ENCODE measurements around the gene PRR5.
"Not testable (repeated sequence)": the region's sequence is repeated elsewhere in the genome, so short reads cannot be mapped to it uniquely, and the experiment has no call there.

The PRR5 gene, protein sequence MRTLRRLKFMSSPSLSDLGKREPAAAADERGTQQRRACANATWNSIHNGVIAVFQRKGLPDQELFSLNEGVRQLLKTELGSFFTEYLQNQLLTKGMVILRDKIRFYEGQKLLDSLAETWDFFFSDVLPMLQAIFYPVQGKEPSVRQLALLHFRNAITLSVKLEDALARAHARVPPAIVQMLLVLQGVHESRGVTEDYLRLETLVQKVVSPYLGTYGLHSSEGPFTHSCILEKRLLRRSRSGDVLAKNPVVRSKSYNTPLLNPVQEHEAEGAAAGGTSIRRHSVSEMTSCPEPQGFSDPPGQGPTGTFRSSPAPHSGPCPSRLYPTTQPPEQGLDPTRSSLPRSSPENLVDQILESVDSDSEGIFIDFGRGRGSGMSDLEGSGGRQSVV

DNA sequence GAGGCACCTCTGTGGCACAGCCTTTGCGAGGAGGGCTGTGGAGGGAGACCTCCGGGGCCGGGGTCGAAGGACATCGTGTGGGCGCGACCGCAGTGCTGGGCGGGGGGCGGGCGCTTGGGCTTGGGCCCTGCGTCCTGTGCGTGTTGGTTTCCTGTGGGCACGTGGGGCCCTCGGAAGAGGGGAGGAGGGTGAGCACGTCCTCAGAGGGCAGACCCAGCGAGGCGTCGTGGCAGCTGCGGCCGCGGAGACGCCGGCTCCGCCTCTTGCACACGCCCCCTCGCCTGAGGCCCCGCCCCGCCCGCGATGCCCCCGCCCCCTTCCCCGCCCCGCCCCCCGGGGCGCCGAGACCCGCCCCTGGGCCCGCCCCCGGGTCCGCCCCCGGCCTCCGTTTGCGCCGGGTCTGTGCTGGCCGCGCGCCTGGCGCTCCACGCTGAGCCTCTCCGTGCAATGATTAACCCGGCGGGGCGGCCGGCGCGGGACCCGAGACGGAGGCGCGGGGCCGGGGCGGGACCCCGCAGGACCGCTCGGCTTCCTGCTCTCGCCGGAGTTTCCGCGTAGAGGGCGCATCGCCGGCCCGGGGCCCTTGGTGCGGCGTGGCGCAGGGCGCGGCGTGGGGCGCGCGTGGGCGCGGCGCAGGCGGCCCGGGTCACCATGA is at the start of gene PRR5:
TSS of gene PRR5 (plus strand) at position 381 of the 655 bp plus-strand sequence. CDS start at position 652, 271 bp downstream.
- in situ Hi-C loops (cut with MboI; ENCODE audit: low sequenced_read_pairs), result no loop called here

DNA sequence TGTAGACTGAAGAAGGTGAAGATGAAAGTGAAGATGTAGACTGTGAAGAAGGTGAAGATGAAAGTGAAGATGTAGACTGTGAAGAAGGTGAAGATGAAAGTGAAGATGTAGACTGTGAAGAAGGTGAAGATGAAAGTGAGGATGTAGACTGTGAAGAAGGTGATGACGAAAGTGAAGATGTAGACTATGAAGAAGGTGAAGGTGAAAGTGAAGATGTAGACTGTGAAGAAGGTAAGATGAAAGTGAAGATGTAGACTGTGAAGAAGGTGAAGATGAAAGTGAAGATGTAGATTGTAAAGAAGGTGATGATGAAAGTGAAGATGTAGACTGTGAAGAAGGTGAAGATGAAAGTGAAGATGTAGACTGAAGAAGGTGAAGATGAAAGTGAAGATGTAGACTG is 49.1 kb upstream of the PRR5 start:
- in situ Hi-C loops (cut with MboI; ENCODE audit: low sequenced_read_pairs), result not testable (repeated sequence)

DNA sequence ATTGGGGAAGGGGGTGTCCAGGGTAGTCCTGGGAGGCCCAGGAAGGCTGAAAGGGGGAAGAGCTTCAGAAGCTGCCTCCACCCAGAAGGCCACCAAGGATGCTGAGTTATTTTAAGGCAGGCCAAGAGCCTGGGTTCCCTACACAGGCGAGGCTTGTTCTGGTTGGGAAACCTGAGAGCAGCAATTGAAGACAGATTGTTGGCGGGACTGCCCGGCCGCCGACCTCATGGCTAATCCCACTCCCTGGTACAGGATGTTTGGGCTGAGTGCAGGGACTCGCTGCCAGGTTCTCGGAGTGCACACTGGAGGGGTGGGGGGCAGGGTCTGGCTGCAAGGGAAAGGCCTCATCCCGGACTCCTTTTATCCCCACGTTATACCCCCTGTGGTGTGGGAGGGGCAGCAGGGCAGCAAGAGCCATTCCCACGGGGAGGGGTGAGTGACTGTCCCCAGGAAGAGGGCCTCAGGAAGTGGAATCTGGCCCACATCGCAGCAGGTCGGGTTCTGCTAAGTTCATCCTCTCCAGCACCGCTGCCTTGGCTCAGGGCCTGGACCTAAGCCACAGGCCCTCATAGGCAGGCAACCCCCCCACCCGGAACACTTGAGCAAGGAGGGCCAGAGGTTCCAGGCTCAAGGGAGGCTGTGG is 43.6 kb upstream of the PRR5 start:
- in situ Hi-C loops (cut with MboI; ENCODE audit: low sequenced_read_pairs), result no loop called here

DNA sequence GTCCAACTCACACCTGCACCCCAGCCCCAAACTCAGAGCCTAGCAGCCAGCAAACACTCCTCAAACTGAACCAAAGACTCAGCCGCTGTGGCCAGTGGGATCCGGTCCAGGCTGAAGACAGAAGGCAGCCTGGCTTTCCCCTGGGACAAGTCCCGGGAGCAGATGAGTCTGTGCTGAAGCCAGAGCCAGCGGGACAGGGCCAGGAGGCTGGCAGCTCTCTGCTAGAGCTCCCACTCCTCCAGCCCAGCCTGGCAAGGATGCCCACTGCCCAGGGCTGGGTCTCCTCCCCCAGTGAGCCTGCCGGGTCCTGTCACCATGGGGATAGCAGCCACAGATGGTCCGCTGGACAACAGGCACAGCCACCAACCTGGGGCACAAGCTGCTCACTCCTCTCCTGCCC is 42.9 kb upstream of the PRR5 start:
- in situ Hi-C loops (cut with MboI; ENCODE audit: low sequenced_read_pairs), result no loop called here

DNA sequence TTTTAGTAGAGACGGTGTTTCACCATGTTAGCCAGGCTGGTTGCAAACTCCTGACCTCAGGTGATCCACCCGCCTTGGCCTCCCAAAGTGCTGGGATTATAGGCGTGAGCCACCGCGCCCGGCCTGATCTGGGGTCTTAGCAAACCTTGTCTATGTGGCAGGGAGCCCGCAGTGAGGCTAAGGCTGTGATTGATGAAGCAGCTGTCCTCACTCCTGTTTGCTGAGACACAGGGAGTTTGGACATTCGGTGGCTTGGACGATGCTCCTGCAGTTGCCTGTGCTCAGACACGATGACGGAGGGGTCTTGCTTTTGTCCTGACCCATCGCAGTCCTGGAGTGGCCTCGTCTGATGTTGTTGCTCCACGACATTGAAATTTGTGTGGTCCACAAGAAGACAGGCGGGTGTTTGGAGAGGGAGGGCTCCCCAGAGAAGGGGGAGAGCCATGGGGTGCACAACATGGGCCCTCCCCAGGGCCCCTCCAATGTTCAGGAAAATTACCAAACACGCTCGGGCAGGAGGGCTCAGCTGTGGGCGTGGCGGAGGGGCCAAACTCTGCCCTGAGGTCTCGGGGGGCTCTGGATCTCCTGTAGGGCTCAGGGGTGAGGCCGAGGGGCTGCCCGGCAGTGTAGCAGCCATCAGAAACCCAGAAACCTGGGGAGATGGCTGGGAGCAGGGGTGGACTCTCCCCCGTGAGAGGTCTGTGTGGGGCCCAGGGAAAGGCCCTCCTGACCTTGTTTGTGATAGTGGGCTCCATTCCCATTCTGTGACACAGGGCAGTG is 41.8 kb upstream of the PRR5 start:
- in situ Hi-C loops (cut with MboI; ENCODE audit: low sequenced_read_pairs), result no loop called here

DNA sequence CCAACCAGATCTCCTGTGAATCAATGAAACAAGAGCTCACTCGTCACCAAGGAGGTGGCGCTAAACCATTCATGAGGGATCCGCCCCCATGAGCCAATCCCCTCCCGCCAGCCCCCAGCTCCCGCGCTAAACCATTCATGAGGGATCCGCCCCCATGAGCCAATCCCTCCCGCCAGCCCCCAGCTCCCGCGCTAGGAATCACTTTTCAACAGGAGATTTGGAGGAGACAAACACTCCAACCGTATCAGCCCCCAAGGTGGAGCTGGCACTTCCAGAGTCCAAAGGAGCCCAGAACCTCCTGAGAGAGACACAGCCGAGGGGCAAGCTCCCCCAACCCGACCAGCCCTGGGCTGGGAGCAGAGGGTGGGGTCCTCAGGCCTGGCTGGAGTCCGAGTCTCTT is 40.9 kb upstream of the PRR5 start:
- in situ Hi-C loops (cut with MboI; ENCODE audit: low sequenced_read_pairs), result no loop called here

DNA sequence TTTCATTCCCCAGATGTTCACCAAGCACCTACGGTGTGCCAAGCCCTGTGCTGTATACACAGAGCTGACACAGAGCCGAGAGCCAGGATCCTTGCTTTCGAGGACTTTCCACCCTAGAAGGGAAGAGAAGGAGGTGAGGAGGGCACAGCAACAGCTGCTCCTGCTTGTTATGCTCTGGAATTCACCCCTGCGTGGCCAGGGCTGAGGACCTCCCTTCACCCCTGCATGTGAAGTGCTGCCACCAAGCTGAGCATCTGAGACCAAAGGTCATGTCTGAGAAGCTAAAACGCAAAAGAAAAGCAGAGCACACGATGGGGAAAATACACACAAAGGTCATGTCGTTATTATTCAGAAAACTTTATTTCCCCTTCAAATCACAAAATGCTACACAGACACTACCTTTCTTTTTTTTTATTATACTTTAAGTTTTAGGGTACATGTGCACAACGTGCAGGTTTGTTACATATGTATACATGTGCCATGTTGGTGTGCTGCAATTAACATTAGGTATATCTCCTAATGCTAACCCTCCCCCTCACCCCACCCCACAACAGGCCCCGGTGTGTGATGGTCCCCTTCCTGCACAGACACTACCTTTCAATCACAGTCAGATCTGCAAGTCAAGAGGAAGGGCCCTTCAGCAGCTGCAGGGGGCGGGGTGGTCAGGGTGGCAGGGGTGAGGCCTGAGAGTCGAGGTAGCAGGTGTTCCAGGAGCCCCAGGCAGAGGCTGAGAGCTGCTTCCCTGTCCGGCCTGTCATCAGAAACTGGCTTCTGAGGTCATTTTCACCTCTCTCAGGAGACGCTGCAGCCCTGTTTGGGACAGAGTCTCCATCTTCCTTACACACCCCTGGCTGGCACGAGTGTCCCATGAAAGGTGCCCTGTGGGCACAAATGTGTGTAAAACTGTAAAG is 40.1 kb upstream of the PRR5 start:
- in situ Hi-C loops (cut with MboI; ENCODE audit: low sequenced_read_pairs), result no loop called here

DNA sequence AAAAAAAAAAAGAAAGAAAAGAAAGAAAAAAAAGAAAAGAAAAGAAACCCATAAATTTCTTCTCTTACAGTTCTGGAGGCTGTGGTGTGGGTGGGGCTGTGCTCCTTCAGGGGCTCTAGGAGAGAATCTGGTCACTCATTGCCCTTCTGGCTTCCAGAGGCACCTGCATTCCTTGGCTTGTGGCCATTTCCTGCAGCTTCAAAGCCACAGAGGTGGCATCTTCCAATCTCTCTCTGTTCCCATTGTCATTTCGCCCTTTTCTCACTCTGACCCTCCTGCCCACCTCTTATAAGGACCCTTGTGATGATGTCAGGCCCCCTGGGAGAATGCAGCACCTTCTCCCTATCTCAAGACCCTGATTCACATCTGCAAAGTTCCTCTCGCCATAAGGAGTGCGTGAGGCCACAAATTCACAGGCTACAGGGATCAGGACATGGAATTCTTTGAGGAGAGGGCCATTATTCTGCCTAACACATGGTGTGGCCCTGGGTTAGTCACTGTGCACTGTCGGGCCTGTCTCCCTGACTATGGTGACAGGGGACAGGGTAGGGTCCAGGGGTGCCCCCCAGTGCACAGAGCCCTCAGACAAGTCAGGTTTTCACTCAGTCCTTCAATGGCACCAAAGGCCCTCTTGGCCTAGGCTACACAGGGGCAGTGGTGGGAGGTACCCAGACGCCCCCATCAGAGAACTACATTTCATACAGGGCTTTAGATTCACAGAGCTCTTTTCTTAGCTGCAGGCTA is 38.6 kb upstream of the PRR5 start:
- in situ Hi-C loops (cut with MboI; ENCODE audit: low sequenced_read_pairs), result no loop called here

DNA sequence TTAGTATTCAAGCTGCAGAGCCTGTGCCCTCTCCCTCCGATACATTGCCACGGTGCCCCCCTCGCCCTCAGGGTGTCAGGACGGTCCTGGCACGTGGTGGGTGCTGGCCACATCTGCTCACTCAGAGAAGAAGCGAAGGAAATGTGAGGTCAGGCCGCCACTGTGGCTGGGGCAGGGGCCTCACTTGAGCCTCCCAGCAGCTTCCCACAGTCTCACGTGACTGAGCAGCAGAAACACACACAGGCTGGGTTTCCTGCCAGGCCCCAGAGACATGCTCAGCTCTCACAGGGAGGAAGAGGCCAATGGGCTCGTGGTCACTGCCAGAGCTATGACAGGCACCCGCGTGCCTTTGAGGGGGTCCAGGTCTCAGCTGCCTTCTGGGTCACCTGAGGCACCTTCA is 37.9 kb upstream of the PRR5 start:
- in situ Hi-C loops (cut with MboI; ENCODE audit: low sequenced_read_pairs), result no loop called here

DNA sequence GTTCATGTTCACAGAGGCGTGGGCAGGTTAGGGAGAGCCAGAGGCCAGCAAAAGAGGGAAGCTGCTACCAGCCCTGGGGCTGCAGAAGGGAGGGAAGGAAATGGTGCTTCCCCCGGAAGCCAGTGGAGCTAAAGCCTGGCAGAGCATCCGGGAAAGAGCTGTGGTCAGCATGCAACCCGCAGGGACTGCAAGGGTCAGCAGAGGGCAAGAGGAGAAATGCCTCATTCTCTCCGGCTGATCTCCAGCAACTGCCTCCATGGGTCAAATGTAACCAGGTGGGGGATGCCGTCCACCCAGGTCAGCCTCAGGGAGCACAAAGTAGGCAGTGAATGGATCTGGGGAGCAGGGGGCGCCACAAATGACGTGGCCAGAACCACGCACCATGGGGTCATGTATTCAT is 36.9 kb upstream of the PRR5 start:
- in situ Hi-C loops (cut with MboI; ENCODE audit: low sequenced_read_pairs), result no loop called here

DNA sequence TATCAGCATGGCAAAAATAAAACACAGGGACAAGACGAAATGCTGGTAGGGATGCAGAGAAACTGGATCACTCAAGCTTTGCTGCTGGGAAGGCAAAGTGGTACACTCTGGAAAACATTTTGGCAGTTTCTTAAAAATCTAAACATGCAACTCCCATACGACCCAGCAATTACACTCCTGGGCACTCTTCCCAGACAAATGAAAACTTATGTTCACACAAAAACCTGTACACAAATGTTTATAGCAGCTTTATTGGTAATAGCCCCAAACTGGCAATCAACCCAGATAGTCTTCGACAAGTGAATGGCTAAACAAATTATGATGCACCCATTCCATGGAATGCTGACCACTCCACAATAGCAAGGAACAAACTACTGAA is 35.8 kb upstream of the PRR5 start:
- in situ Hi-C loops (cut with MboI; ENCODE audit: low sequenced_read_pairs), result no loop called here

DNA sequence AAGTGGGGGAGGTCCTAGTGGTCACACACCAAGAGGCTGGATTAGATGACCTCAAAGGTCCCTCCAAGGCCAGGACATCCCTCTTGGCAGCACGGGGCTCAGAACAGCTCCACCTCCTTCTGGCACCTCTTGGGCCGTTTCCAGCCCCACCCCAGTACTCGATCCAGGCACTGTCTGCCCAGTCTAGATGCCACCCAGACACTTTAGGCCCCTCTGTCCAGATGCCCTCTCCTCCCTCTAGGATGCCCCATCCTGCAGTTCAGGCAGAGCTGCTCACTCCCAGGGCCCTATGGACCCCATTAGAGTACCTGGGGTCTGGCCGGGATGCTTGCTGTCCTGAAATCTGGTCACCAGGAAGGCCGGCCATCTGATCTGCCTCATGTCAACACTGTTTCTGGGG is 34.7 kb upstream of the PRR5 start:
- in situ Hi-C loops (cut with MboI; ENCODE audit: low sequenced_read_pairs), result no loop called here

DNA sequence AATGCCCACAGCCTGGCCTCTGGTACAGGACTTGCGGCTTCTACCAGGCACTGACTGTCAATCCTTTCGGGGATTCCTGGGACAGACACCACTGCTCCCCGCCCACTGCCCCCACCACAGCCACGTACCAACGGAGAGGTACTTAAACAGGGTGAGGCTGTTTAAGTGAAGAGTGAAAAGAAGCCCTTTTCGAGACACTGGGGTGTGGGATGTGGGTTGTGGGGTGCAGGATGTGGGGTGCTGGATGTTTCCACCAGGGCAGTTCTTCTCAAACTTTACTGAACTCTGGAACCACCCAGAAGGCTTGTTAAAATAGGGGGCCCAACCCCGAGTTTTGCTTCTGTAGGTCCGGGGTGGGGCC is 34.2 kb upstream of the PRR5 start:
- in situ Hi-C loops (cut with MboI; ENCODE audit: low sequenced_read_pairs), result no loop called here

DNA sequence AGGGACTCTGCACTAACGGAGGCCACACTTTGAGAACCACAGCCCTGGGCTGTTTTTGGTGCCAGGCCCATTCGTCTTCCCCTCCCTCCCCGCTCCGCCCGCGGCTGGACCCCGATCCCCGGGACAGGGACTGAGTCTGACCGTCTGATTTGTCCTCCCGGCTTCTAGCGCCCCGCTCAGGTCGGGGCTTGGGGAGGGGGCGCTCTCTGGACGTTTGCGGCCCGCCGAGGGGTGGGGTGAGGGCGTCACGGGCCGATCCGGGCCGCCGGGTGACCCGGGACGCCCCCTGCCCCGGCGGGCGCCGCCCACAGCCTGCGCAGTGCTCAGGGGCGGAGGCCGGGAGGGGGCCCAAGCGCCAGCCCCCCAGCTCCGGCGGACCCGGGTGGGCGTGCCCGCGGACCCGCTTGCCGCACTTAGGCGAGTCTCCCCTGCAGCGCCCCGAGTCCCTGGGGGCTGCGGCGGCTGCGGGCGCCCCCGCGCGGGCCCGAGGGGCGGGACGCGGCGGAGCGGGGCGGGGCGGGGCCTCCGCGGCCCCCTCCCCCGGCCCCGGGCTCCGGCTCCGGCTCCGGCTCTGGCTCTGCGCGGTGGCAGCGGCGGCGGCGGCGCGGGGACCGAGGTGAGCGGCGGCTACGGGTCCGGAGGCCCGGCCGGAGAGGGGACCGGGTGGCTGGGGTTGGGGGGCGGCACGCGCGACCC is 33.7 kb upstream of the PRR5 start:
- in situ Hi-C loops (cut with MboI; ENCODE audit: low sequenced_read_pairs), result no loop called here

DNA sequence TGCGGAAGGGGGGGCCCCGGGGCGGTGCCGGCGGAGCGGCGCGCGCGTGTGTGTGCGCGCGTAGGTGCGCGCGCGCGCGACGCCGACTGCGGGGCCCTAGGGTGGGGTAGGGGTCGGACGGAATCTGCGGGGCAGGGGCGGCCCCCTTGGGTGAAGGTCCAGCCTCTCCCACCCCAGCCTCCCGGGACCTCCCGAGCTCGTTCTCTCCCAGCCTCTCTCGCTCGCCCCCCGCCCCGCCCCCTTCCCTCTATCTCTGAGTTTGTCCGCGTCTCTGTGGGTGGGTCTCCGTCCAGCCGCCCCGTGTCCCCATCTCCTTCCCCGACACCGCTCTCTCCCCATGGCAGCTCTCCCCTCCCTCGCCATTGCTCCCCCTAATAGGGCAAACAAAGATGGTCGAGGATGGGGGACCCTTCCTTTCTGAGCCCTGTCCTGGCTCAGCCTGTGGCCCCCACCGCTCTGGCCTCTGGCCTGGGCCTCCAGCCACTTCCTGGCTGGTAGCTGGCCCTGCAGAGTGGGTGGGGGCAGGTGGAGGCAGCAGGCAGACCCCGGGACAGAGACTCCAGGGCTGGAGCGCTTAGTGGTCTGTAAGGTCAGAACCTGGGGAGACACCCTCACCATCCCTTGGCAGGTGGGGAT is 33.0 kb upstream of the PRR5 start:
- in situ Hi-C loops (cut with MboI; ENCODE audit: low sequenced_read_pairs), result no loop called here

DNA sequence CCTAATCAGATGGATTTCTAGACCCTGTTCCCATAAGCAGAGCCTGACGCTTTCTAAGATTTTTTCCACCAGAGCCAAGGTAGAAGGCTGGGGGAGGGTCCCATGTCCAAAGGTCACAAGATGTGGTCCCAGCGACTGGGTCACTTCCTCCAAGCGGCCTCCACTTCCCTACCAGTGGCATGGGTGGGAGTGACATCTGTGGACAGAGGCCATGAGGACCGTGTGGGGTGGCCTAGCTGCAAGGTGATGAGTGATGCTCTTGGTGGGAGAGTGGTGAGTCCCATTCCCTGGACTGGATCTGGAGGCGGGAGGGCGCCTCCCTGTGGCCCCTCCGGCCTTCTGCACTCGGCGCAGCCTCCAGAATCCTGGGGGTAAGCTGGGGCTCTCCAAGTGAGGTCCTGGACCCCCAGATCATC is 32.4 kb upstream of the PRR5 start:
- in situ Hi-C loops (cut with MboI; ENCODE audit: low sequenced_read_pairs), result no loop called here

DNA sequence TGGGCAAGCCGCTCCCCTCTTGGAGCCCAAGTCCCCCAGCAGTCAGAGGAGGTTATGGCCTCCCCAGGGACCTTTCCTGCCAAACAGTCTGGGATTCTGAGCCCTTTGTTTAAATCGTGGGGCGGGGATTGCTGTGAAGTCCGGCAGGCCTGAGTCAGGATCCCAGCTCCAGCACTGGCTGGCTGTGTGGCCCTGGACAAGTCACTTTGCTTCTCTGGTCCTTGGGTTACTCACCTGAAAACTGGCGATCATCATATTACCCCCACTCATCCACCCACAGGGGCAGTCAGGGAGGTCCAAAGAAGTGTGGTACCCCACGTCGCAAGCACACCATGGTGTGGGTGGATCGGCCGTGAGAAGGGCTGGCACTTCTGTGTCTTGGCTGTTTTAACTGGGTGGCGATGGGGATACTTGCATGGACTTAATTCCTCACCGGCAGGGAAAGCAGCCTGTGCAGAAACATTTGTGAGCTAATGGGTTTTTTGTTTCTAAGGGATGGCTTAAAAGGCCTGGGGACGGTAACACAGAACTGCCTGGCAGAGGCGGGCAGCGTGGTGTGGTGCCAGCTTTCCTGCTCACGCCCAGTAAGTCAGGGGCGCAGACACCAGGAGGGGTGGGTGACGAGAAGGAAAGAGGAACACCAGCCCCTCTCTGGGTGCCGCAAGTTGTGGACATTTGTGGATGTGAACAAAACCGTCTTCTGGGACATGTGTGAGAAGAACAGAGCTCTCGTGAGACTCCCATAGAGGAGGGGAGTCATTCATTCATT is 31.6 kb upstream of the PRR5 start:
- in situ Hi-C loops (cut with MboI; ENCODE audit: low sequenced_read_pairs), result no loop called here

DNA sequence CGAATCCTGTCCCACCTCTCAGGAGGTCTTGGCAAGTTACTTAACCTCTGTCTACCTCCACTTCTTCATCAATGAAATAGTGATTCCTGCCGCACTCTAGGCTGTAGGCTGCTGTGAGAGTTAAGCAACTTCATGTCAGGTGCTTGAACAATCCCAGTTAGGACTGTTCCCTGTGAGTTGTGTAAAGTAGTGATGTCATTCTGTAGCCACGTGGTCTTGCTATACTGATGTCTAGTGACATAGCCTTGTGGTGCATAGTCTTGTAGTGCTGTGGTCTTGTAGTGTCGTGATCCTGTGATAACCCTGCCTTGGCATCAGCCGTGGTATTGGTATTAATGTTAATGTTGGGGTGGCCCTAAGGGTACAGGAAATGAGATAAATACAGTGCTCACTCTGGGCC is 30.3 kb upstream of the PRR5 start:
- in situ Hi-C loops (cut with MboI; ENCODE audit: low sequenced_read_pairs), result no loop called here
